Activated CD4-positive, alpha-beta T cell treated with anti-CD3 and anti-CD28 coated beads, Interleukin-2, amount 50 U/mL, for 24 hours (primary cell): Measurements from ENCODE around the gene TET2.
"Not testable (repeated sequence)": the region's sequence is repeated elsewhere in the genome, so short reads cannot be mapped to it uniquely, and the experiment has no call there.

Source experiments
- DNase-seq, 2 donors: peaks; one replicate each; pipeline ENCODE4 v3.0.0-alpha.2; 2020; ENCODE audit warnings: low read depth in 1 of 2, low spot score in 1 of 2

TET2 gene

GRCh38 chr4:105282489-105282888, 135.8 kb downstream of the TET2 start:
- no peak for DNase-seq

- no peak for DNase-seq
Measured at GRCh38 chr4:105283501-105283900, 136.8 kb downstream of the TET2 start.

GRCh38 chr4:105288121-105288520, 141.4 kb downstream of the TET2 start:
- no peak for DNase-seq

- DNase-seq, result no peak
Measured at GRCh38 chr4:105291925-105292324, 145.2 kb downstream of the TET2 start.

- DNase-seq, result no peak
Measured at GRCh38 chr4:105293360-105293759, 146.7 kb downstream of the TET2 start.

GRCh38 chr4:105296672-105297071, 150.0 kb downstream of the TET2 start:
- no peak for DNase-seq

- DNase-seq, result not testable (repeated sequence)
Measured at GRCh38 chr4:105299027-105299426, 152.4 kb downstream of the TET2 start.

GRCh38 chr4:105304085-105304484, 157.4 kb downstream of the TET2 start:
- no peak for DNase-seq

- DNase-seq, result no peak
Measured at GRCh38 chr4:105305019-105305836, 158.6 kb downstream of the TET2 start.

- peak; percentile 28 to 70 for DNase-seq
Measured at GRCh38 chr4:105306158-105306781, 159.6 kb downstream of the TET2 start.

GRCh38 chr4:105306820-105307219, 160.1 kb downstream of the TET2 start:
- no peak for DNase-seq

- DNase-seq, result no peak
Measured at GRCh38 chr4:105318486-105318885, 171.8 kb downstream of the TET2 start.

GRCh38 chr4:105327222-105327621, 180.5 kb downstream of the TET2 start:
- no peak for DNase-seq

GRCh38 chr4:105327956-105328355, 181.3 kb downstream of the TET2 start:
- no peak for DNase-seq

- DNase-seq, result no peak
Measured at GRCh38 chr4:105329081-105329480, 182.4 kb downstream of the TET2 start.
